Stimulated activated CD4-positive, alpha-beta T cell treated with anti-CD3 and anti-CD28 coated beads, Interleukin-1b, Interleukin-23, amount 100 ng/mL, for 1 hour (primary cell): ENCODE data around the gene MPPED1.

ENCODE experiments used
- DNase-seq, 2 donors: peaks; one replicate each; pipeline ENCODE4 v3.0.0-alpha.2; 2020; ENCODE audit warnings: low read depth in 2 of 2

The MPPED1 gene

DNA sequence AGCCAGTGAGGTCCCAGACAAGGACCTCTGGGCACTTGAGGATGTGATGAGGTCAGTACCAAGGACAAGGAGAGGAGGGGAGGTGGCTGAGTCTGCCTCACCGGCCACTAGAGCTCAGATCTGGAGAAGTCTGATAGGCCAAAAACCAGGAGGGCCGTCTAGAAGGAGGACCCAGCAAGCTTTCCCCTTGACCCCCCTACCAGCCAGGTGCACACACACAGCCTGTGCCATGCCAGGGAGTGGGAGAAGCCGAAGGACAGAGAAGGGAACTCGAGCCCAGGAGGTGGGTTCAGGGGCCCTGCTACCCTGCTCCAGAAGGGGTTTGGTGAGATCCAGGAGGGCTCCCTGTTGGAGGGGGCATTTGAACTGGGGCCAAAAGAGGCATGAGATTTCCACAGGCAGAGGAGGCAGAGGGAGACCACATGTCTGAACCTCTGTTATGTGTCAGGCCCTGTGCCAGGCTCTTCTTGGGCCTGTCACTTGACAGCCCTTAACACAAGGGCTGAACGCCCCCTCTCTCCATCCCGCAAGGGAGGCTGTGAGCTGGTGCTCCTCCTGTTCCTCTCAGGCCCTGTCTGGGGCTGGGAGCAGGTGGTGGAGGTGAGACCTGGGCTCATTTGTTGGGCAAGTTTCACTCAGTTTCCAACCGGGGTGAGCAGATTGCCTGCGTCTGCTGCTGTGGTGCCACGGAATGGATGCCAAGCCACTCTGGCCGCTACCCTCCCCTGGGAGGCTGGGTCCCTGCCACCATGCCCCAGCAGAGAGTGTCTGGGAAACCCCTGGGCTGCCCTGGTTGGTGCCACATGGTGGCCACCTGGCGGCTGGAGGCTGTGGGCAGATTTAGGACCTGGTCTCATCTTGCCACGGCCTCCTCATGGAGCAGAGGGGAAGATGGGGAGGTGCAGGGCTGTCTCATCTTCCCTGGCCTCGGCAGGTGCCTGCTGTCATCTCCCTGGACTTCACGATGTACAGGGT lies 65.2 kb downstream of the MPPED1 start:
- no peak for DNase-seq

DNA sequence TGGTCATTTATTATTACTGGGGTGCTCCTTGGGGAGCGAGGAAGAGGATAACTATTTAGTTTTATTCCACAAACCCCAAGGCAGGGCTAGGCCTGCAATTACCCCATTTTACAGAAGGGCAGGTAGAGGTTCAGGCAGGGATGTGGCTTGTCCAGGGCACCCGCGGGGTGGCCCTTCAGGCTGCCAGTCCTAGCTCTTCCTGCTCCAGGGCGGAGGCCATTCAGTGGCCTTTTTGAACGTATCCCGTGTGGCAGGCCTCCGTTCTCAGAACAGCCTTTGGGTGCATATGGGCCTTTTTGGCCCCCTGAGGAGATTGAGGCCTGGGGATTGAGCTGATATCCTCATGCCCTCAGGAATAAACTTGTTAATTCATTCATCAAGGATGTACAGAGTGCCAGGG lies 66.2 kb downstream of the MPPED1 start:
- no peak for DNase-seq

DNA sequence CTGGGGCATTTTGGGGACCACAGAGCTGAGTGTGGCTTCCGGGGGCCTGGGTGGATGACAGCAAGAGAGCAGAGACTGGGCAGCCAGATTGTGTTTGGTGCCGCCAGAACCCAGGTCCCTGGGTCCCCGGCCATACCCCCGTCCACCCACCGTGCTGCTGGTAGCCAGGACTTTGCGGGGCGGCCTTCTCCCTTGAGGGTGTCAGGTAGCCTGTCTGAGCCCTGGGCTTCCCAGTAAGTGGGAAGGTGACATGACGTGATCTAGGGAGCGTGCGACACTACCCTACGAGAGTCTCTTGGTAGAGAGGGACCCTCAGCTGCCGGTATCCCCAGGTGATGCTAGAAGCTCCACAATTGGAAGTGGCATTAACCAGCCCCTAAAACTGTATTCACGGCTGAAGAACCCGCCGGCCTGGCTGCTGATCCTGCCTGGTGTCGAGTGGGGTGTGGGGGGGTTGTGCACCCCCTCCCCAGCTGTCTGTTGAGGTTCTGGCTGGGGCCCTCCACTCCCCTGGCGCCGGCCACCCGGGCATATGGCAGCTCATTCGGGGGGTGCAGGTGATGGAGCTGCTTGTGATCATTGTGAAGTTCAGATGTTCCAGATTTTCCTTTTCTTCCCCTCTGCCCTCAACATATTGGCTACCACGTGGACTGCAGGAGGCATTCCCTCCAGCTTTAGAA lies 66.9 kb downstream of the MPPED1 start:
- DNase-seq, result no peak

DNA sequence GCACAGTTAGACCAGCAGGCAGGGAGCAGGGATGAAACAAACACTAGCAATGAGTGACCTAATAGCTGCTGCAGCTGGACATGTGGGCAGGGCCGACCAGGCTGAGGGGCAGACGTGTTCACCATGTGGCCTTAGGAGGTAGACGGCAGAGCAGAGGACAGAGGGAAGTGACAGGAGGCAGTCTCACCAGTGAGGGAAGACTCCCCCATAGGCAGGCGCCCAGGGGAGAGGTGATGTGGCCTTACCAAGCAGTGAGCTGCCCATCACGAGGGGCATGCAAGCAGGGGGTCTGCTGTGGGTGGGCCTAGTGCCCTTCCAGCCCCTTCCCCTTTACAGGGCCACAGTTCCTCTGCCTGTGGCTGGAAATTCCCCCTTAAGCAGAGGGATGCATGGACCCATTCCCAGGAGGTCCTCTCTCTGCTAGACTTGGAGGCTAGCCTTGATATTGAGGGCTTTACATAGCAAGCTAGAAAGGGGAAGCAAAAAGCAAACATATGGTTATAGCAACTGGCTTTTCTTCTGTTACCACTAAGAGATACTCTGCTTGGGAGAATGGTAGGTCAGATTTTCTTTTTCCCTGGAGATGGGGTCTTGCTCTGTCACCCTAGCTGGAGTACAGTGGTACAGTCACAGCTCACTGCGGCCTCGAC lies 67.6 kb downstream of the MPPED1 start:
- no peak for DNase-seq

DNA sequence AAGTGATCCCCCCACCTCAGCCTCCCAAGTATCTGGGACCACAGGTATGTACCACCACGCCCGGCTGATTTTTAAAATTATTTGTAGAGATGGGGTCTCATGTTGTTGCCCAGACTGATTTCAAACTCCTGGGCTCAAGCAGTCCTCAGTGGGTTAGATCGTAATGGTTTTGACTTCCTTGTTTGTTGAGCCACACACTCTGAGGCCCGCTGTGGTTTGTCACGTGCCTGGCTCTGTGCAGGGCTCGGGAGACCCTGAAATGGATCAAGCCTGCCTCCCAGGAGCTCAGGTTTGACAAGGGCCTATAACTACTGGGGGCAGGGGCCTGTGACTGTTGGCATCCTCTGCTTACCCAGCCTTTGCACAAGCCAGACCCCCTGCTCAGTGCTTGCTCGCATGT lies 68.1 kb downstream of the MPPED1 start:
- DNase-seq, result no peak

DNA sequence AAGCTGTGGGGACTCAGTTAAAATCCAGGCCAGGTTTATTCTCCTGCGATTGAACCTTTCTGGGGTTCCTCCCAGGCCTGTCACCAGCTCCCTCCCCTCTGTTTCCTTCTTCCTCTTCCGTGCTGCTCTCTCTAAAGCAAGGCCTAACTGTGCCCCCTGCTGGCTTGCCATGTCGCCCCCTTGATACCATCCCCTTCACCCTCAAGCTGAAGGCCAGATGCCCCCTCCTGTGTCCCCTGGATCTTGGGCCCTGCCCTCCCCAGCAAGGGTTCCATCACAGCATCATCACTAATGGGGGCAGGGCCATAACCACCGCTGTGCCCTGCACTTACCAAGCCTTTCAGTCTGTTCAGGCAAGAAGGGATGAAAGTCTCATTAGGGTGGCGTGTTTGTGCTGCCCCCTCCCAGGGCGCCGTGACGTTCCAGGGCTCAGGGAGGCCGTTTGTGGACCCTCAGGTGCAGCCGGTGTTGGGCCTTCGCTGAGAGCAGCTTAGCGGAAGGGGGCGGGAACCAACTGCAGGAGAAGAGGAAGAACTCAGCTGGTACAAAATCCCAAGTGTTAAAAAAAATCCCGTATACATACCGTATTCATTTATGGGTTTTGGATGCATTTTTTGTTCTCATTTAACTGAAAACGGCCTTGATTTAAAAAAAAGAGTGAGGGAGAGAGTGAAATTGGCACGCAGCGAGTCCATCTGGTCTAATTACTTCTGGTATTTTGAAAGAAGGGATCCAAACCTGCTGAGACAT lies 69.9 kb downstream of the MPPED1 start:
- DNase-seq, result no peak

DNA sequence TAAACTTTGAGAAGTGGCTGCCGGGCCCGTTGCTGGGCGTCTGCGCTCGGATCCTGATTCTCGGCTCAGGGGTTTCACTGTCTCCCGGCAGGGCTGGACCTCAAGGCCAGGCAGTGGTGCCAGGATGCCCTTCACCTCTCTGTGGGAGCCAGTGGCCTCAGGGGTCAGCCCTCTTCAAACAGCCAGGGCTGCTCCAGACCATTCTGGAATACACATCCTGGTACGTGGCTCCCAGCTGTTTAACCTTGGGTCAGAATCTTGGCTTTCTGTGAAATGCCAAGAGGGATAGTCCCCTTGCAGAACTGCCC lies 70.5 kb downstream of the MPPED1 start:
- DNase-seq, result no peak

DNA sequence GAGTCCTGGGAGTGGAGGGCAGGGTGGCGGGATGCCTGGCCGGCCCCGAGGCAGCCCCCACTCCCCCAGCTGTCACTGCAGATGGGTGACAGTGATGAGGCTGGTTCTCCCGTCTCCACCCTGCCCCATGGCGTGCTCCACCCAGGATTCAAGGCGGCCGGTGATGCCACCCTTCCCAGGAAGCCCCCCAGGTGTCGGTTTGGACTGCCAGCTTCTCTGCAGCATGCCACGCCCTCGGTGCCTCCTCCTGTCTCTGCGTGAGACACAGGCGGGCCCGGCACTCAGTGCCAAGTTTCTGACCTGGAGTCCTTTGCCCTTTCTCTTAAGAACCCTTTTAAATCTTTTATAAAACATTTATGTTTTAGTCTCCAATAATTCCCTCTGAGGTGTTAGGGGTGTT lies 71.5 kb downstream of the MPPED1 start:
- no peak for DNase-seq

DNA sequence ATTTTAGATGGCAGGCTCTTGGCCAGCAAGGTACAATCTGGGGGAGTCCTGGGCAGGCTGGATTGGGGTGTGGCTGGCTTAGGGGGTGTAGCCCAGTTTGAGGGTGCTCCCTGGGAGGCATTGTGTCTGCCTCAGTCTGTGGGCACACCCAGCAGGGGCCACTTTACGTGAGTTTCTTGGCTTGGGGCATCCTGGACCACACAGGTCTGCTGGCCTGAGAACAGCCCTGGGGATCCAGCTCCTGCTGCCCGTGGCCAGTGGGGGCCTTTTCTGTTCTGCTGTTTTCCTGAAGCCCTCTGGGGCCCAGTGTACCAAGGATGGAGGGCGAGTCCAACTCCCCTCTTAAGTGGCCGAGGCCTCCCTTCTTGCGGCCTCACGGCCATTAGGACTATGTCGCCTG lies 71.9 kb downstream of the MPPED1 start:
- DNase-seq, result no peak

DNA sequence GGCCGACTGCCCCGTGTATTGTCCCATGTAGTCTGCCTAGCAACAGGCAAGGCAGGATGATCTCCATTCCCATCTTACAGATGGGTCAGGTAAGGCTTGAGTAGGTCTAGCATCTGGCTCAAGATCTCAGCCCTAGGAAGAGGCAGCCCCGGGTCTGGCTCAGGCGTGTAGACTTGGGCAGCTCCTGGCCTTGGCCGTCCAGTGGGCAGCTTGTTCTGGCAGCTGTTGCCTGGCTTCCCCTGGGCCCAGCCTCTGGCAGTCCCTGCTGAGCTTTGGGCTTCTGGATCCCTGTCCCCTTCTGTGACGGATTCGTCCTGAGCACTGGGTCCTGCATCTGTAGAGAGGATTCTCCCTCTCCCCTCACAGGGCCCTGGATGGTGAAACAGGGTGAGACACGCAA lies 72.4 kb downstream of the MPPED1 start:
- no peak for DNase-seq

DNA sequence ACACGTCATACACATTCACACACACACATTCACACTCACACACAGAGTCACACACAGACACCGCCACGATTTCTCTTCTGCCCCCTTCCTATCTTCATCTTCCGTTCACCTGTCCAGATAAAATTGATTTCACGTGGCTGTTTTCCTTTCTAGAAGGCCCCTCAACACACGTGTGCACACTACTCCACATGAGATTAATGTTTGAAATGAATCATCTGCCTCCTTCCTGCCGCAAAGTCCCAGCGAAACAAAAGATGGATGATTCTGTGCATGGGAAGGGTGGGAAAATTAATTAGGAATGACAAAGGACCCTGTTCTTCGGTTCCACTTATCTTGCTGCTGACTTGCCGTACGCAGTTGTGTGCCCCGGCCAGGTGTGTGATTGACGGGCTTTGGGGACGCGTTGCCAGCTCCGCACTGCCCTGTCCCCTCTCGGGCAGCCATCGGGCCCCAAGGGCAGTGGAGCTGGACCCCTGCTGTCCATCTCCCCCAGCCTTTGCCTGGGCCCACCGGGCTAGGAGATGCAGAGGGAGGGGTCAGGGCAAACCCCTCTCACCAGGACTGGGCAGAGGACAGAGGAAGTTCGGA lies 73.8 kb downstream of the MPPED1 start:
- DNase-seq, result no peak

DNA sequence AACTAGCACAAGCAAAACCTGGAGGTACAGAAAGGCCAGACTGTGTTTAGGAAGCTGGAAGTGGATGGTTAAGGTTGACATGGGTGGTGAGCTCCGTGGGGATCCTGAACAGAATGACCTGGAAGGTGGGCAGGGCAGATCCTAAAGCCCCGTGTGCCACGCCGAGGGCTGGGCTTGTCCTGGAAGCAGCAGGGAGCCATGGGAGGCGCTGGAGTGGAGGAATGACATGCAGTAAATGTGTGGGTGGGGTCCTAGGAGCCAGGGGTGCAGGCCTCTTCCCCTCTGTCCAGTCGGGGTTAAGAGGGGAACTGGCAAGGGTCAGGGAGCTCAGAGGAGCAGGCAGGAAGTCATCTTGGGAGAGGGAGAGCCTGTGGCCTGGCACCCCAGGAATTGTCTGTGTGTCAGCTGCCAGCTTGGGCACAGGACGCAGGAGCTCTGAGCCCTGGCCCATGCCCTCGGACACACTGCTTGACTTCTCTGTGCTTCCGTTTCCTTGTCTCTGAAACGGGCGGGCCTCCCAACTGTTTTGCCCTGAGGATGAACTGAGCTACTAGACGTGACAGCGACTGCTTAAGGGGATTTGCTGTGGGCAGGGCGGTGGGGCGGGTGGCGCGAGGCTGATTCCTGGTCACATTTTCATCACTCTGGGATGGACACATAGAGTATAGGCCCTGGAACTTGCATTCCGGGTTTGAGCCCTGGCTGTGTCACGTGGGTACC lies 75.7 kb downstream of the MPPED1 start:
- no peak for DNase-seq

DNA sequence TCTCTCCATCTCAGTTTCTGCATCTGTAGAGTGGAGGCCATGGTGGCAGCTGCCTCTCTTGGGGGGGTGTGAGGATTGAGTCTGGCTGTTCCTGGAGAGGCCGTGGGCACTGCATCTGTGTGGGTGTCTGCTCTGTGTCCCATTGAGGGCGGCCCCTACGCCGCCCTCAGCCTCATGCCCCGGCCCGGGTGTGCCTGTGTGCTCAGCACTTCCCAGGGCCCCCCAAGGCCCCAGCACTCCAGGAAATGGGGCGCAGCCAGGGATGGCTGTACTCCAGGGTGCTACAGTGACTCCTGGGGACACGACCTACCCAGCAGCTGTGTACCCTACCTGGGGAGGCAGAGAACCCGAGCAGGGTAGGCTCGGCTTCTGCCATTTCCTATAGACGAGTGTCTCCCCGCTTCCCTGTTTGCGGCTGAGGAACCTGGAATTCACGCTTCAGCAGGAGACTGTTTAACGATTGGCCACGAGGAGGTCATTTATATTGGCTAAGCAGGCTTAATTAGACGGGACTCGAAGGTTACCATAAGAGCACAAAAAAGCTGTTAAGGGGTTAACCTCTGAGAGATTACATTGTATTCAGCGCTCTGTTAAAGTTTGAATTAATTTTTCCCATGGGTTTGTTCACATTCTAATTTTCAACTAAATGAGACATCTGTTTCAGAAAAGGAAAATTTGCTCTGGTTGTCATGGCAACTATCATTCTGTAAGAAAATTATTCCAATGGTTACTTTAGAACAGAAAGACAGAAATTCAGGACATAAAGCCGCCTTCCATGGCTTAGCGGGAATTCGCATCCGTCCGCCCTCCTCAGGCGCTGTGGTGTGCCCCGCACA lies 76.4 kb downstream of the MPPED1 start:
- no peak for DNase-seq

DNA sequence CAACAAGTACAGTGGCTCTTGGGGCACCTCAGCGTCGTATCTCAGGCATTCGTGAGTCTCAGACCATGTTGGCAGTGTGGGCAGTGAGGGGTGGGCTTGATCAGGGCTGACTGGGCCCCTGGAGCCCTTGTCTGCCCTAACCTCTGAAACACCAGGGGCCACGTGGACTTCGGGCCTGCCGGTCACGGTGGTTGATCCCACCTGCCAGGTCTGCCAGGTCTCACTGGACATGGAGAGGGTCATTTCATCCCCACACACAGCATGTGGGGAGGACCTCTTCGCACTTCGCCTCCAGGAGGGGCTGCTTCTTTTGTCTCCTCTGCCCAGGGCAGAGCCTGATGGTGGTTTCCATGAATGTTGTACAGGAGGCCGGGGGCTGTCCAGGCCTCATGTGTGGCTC lies 77.1 kb downstream of the MPPED1 start:
- DNase-seq, result no peak

DNA sequence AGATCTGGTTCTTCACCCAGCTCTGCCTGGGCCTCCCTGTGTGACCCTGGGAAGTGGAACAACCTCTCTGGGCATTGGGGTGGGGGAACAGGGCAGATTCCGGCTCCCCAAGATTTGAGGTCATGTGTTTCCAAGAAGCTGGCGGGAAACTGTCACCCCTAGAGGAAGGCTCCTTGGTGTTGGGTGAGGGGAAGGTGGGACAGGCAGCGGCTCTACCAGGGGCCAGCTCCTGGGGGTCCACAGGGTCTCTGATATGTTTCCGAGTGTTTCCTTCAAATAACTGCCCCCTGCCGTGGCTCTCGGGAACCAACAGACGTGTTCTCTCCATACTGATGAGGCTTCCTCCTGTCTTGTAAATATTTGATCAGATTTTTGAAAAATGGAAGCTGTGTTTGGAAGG lies 78.5 kb downstream of the MPPED1 start:
- DNase-seq, result no peak

DNA sequence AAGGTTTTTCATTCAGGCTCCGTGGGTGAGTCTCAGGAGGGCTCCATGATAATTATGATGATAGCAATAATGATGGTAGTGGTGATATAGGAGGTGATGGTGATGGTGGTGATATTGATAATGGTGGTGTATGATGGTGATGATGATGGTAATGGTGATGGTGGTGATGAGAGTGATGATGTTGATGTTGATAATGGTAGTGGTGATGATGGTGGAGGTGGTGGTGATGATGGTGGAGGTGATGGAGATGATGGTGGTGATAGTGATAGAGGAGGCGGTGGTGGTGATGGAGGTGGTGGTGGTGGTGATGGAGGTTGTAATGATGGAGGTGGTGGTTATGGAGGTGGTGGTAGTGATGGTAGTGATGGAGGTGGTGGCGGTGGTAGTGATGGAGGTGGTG lies 79.4 kb downstream of the MPPED1 start:
- no peak for DNase-seq

DNA sequence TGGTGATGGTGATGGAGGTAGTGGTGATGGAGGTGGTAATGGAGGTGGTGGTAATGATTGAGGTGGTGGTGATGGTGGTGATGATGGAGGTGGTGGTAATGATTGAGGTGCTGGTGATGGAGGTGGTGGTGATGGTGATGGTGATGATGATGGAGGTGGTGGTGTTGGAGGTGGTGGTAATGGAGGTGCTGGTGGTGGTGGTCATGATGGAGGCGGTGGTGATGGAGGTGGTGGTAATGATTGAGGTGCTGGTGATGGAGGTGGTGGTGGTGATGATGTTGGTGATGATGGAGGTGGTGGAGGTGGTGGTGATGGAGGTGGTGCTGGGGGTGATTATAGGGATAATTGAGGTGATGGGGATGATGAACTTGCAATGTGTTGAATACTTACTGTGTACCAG lies 79.9 kb downstream of the MPPED1 start:
- no peak for DNase-seq

DNA sequence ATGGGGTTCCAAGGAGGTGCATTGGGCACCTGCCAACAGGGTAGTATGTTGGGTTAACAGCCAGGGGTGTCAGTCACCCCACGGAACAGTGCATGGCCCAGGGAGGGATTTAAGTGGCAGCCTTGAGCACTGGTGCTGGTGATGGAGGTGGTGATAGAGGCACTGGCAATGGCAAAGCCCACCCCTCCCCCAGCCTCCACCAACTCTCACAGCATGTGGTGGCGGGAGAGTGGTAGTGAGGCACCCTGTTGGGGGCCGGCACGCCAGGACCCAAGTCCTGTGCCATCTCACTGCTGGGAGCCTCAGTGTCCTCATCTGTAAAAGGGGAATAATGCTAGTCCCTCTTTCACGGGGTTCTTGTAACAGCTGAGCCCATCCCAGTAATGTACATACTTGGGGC lies 81.5 kb downstream of the MPPED1 start:
- no peak for DNase-seq

DNA sequence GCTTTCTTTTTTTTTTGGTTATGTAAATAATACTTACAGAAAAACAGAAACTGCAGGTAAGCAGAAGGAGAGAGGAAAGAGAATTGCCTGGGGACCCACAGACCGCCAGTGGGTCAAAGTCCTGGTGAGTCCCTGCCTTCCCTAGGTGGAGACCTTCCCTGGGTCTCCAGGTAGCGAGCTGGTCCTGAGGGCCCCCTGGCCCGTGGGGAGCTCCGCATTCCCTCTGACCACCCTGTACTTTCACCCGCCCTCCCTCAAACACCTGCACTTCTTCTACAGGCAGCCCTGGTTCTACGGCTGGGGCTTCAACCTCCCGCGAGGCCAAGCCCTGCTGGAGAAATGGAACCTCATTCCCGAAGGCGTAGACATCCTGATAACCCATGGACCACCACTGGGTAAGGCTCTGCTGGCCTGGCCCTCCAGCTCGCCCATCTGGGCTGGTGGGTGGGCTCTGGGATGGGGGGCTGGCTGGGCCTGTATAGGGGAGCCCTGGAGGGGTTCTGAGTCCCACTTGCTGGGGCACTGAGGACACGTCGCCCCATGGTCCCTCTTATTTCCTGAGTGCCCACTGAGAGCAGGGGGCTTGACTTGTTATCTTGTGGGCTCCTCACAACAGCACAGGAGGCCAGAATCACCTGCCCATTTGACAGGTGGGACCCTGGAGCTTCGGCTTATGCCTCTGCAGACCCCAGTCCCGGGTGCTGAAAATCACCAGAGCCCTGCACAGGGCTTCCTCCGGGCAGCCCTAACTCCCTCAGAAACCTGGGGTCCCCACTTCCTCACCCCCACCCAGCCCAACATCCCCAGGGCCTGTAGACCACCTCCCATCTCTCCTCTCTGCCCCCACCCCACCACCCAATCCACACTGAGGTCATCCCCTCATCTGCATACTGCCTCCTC lies 86.4 kb downstream of the MPPED1 start:
- DNase-seq, result no peak
